Measurements from ENCODE around the gene FARS2.
"Not testable (repeated sequence)": the region's sequence is repeated elsewhere in the genome, so short reads cannot be mapped to it uniquely, and the experiment has no call there.

FARS2 gene

GRCh38 chr6:5656226-5656625 is 394.9 kb downstream of the FARS2 start (continued):
- TF ChIP-seq REST (tag by site-specific recombination; IDR thresholded peaks at IDR 0.05) (no peak), ZNF837 (tag by site-specific recombination; IDR thresholded peaks at IDR 0.05) (no peak)

- POLR2A ChIA-PET; H3K36me3 ChIP-seq (ENCODE audit: control insufficient read depth in 2 of 2, insufficient read depth in 1 of 2, low read length in 2 of 2); CTCF ChIA-PET; H3K9me3 ChIP-seq (ENCODE audit: control insufficient read depth, insufficient read depth, low read depth, low read length); H3K4me3 ChIP-seq (ENCODE audit: low read depth, low read length); H3K4me1 ChIP-seq (ENCODE audit: control insufficient read depth, insufficient read depth, low read length); H3K27ac ChIP-seq (ENCODE audit: extremely low read depth, low read depth, low read length): not testable (repeated sequence)
Measured at GRCh38 chr6:5656695-5657094, 395.4 kb downstream of the FARS2 start.

- H3K4me1 ChIP-seq (ENCODE audit: control insufficient read depth, insufficient read depth, low read length): no peaks in the 10 kb centered on the region
- no peak overlapping the region for H3K27ac ChIP-seq (ENCODE audit: extremely low read depth, low read depth, low read length)
- no peaks in the 10 kb centered on the region for H3K36me3 ChIP-seq (ENCODE audit: control insufficient read depth in 2 of 2, insufficient read depth in 1 of 2, low read length in 2 of 2)
- H3K4me3 ChIP-seq (ENCODE audit: low read depth, low read length): no peak overlapping the region
- CTCF ChIA-PET: no interaction called here
- no peaks in the 10 kb centered on the region for H3K9me3 ChIP-seq (ENCODE audit: control insufficient read depth, insufficient read depth, low read depth, low read length)
- POLR2A ChIA-PET: no interaction called here
- no peak for TF ChIP-seq ZNF639 (tag by site-specific recombination; IDR thresholded peaks at IDR 0.05)
- TF ChIP-seq ZNF660 (tag by site-specific recombination; IDR thresholded peaks at IDR 0.05): no peak
- no peak for TF ChIP-seq ZNF174 (tag by site-specific recombination; IDR thresholded peaks at IDR 0.05)
- TF ChIP-seq KLF7 (tag by site-specific recombination; IDR thresholded peaks at IDR 0.05; ENCODE audit: borderline replicate concordance): no peak
- no peak for TF ChIP-seq ZNF555 (tag by site-specific recombination; conservative IDR thresholded peaks at IDR 0.05)
- TF ChIP-seq ZNF701 (tag by site-specific recombination; IDR thresholded peaks at IDR 0.05): no peak
- no peak for TF ChIP-seq ZNF670 (tag by site-specific recombination; IDR thresholded peaks at IDR 0.05; ENCODE audit: low read depth)
- TF ChIP-seq ELK4 (IDR thresholded peaks at IDR 0.05; ENCODE audit: borderline replicate concordance, low read depth, low read length): no peak
- TF ChIP-seq TSHZ1 (tag by site-specific recombination; IDR thresholded peaks at IDR 0.05; ENCODE audit: borderline replicate concordance): no peak
- TF ChIP-seq ZNF830 (tag by site-specific recombination; IDR thresholded peaks at IDR 0.05; ENCODE audit: low read depth): no peak
- no peak for TF ChIP-seq ZFP41 (tag by site-specific recombination; IDR thresholded peaks at IDR 0.05; ENCODE audit: borderline replicate concordance)
- TF ChIP-seq ZNF335 (tag by site-specific recombination; conservative IDR thresholded peaks at IDR 0.05): no peak
- TF ChIP-seq ZNF350 (tag by site-specific recombination; IDR thresholded peaks at IDR 0.05): no peak
- no peak for TF ChIP-seq ZBTB1 (tag by site-specific recombination; IDR thresholded peaks at IDR 0.05)
- no peak for TF ChIP-seq ZNF184 (tag by site-specific recombination; IDR thresholded peaks at IDR 0.05)
- no peak for TF ChIP-seq ZNF501 (tag by site-specific recombination; IDR thresholded peaks at IDR 0.05)
Measured at GRCh38 chr6:5657684-5658430, 396.5 kb downstream of the FARS2 start.
